ENCODE results near the gene NAP1L4.
A peak's percentile ranks its signal among the peaks of the same experiment; 100 is the strongest.

NAP1L4 gene

DNA sequence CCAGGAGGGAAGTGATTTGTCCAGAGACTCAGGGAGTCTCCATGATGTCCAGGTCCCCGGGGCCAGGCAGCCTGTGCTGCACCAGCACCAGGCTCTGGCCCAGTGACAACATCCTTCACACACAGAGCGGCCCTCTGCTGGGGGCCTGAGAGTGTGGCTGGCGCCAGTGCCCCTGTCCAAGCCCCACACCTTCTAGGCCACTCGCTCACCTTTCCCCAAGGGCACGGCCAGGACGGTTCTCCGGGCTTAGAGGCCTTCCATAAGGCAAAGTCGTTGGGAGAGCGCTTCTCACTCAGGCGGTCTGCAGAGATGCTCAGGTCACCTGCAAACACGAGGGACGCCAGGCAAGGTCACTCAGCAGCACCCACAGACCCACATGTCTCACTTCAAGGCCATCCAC, 27.9 kb upstream of the NAP1L4 start:
- Mint-ChIP-seq H3K27ac (no peak overlapping the region), H3K4me3 (no peak overlapping the region), H3K36me3 (ENCODE audit: insufficient read depth) (peaks cover 51% of the 10 kb centered on the region), H3K27me3 (no peaks in the 10 kb centered on the region), H3K4me1 (ENCODE audit: low read depth in 2 of 2) (peaks cover 16 to 18% of the 10 kb centered on the region in 2 donors), H3K9me3 (no peaks in the 10 kb centered on the region)
- ATAC-seq (replicated peaks) (no peak), DNase-seq (no peak)

DNA sequence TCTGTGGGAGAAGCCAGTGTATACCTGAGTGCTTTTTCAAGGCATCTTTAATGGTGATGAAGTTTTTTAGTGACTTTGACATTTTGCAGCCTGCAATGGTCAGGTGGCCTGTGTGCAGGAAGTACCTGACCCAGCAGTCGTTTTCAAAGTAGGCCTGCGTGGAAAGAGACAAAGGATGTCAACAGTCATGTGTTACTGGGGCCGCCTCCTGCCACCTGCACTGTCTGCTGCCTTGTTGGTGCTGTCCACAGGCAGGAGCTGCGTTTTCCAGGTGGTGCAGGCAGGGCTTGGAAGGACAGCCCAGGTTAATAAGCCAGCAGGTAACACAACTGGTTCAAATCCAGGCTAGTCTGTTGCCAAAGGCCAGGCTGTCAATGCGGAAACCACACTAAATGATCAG, 26.5 kb upstream of the NAP1L4 start:
- Mint-ChIP-seq H3K27ac (peak overlapping the region in 1 of 2 donors; percentile 57), H3K4me1 (ENCODE audit: low read depth in 2 of 2) (peaks cover 20 to 30% of the 10 kb centered on the region in 2 donors), H3K4me3 (no peak overlapping the region), H3K9me3 (no peaks in the 10 kb centered on the region), H3K36me3 (ENCODE audit: insufficient read depth) (peaks cover 58% of the 10 kb centered on the region), H3K27me3 (no peaks in the 10 kb centered on the region)
- ATAC-seq (replicated peaks) = no peak
- DNase-seq = no peak

DNA sequence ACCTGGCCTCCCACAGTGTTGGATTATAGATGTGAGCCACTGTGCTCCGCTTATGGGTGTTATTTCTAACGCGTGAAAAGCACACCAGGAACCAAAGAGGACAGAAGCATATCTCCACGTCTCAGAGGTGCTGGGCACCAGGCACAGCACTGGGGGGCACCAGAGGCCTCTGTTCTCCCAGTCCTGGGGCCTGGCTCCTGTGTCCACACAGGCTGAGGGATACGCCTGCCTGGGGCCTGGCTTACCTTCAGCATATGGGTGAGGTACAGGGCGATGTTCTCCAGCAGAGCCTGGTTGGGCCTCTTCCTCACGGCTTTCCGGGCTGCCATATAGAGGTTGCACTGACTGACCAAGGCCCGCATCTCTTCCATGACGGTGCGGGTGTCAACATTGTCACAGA, 24.7 kb upstream of the NAP1L4 start:
- Mint-ChIP-seq H3K27ac (no peak overlapping the region), H3K4me3 (no peak overlapping the region), H3K36me3 (ENCODE audit: insufficient read depth) (peaks cover 54% of the 10 kb centered on the region), H3K9me3 (no peaks in the 10 kb centered on the region), H3K4me1 (ENCODE audit: low read depth in 2 of 2) (peaks cover 11 to 29% of the 10 kb centered on the region in 2 donors), H3K27me3 (no peaks in the 10 kb centered on the region)
- ATAC-seq (replicated peaks) (no peak), DNase-seq (no peak)

DNA sequence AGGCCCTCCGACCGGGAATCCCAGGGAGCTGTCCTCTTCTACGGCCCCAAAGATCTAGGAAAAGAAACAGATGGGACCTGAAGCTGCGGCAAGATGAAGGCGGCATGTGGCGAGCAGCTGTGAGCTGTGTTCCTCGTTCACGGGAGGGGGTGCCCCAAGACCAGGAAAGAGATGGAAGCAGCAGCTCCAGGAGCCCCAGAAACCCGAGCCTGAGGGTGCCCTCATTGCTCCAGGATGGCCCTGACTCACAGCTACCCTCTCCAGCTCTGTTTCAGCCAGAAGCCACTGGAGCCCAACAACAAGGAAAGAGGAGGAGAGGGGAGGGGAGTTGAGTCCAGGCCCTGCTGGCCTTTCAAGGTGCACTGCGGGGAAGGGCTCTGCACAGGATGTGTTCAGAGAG, 23.7 kb upstream of the NAP1L4 start:
- H3K27ac Mint-ChIP-seq = peak overlapping the region; percentile 41 to 87
- DNase-seq = no peak
- peaks cover 64% of the 10 kb centered on the region for H3K36me3 Mint-ChIP-seq (ENCODE audit: insufficient read depth)
- peaks cover 11 to 29% of the 10 kb centered on the region in 2 donors for H3K4me1 Mint-ChIP-seq (ENCODE audit: low read depth in 2 of 2)
- no peak for ATAC-seq (replicated peaks)
- H3K9me3 Mint-ChIP-seq = no peaks in the 10 kb centered on the region
- no peak overlapping the region for H3K4me3 Mint-ChIP-seq
- no peaks in the 10 kb centered on the region for H3K27me3 Mint-ChIP-seq

DNA sequence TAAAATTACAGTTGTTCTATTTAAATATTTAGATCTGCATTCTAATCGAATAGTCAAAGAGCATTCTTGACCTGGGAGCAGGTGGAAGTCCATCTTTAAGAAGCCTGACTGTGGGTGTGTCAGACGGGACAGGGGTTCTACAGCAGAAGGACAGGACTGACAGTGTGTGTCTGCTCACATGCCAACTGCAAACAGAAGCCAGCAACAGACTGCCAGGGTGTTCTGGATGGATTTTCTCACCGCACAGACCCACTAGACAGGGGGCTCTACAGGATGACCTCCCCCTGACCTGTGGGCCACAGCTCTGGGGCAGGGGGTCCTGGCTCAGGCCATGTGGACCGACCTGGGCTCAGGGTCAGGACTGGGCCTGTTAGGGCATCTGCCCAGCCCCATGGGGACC, 22.8 kb upstream of the NAP1L4 start:
- H3K27ac Mint-ChIP-seq = peak overlapping the region in 1 of 2 donors; percentile 87

DNA sequence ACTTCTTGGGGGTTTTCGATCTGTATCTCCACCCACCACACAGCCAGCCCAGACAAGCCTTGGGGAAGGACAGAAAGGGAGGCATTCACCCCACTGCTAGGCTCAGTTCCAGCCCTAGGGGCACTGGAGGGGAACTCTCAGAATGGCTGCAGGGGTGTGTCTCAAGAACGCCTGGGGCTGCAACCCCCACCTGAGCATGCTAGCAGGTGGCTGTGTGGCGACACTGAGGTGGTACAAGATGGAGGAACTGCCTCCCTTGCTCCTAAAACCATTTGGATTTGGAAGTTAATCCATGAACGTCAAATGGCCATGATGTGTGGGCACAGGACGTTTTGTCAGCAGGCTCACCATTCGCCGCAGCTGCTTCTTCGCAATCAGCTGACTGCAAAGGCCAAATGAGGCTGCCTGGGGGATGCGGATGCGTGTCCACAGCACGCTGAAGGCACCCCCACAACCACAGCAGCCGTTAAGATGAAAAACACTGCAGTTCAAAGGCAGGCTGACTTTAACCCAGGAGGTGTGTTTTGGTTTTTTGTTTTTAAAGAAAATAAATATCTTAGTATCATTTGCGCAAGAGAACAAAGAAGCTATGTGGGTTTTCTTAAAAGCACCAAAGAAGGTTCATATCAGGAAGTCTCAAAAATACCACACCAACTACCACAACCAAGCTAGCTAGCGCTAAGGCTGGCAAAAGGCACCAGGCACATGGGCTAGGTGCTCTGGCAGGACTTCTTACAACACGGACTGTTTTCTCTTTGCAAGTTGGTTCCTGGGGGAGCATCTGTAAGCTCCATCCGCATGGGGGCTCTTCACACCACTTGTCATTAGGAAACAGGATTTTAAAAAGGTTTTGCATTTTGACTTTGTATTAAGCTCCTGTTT, 22.2 kb upstream of the NAP1L4 start:
- peaks cover 60% of the 10 kb centered on the region for H3K36me3 Mint-ChIP-seq (ENCODE audit: insufficient read depth)
- H3K4me1 Mint-ChIP-seq (ENCODE audit: low read depth in 2 of 2) = peaks cover 11 to 27% of the 10 kb centered on the region in 2 donors
- H3K9me3 Mint-ChIP-seq = no peaks in the 10 kb centered on the region
- DNase-seq = peak; percentile 67 to 68 (median 67)
- no peaks in the 10 kb centered on the region for H3K27me3 Mint-ChIP-seq
- peak; percentile 85 for ATAC-seq (replicated peaks)
- H3K4me3 Mint-ChIP-seq = peak overlapping the region; percentile 53 to 59
- H3K27ac Mint-ChIP-seq = peak overlapping the region; percentile 6 to 87

More for the DNA sequence above, 22.8 kb upstream of the NAP1L4 start:
- peaks cover 11 to 24% of the 10 kb centered on the region in 2 donors for H3K4me1 Mint-ChIP-seq (ENCODE audit: low read depth in 2 of 2)
- no peaks in the 10 kb centered on the region for H3K9me3 Mint-ChIP-seq
- H3K36me3 Mint-ChIP-seq (ENCODE audit: insufficient read depth) = peaks cover 62% of the 10 kb centered on the region
- H3K4me3 Mint-ChIP-seq = peak overlapping the region; percentile 53 to 59
- H3K27me3 Mint-ChIP-seq = no peaks in the 10 kb centered on the region
- ATAC-seq (replicated peaks) (no peak), DNase-seq (no peak)

DNA sequence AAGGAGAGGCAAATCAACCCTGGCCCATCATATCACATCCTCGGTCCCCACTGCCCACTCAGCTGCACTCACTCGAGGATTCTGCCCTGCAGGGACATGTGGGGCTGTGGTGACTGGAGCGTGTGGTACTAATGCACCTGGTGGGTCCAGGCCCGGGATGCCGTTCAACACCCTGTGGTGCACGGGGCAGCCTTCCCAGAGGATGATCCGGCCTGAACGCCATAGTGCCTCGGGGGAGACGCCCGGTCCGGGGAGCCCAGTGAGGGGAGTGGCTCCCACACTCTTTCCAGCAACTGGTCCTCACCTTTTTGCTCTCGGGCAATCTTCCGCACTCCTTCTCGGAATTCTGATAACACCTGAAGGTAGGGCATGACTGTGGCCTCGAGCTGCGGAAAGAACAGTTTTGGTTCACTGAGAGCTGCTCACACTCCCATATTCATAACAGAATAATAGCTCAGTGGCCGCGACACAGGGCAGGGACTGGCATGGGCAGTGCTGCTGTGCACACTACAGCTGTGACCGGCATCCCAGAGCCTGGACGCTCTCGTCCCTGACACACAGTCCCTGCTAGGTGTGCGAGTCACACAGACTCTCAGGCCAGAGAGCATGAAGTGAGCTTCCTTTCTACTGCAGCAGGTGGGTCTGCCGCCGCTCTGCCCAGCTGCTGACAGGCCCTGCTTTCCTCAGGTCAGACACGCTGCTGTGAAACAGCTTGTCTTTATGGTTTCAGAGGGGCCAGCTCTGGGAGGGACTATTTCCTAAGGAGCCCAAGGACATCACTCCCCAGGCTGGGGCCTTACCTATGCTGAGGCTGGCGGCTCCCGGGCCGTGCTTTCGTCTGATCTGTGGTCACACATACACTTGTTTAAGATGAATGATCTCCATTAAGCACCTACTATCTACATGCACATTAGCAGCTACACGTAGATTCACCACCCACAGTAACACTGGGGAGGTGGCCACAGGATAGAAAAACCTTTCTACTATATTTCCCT, 20.1 kb upstream of the NAP1L4 start:
- Mint-ChIP-seq H3K4me1 (ENCODE audit: low read depth in 2 of 2) (peaks cover 11 to 29% of the 10 kb centered on the region in 2 donors), H3K9me3 (no peaks in the 10 kb centered on the region), H3K27me3 (no peaks in the 10 kb centered on the region), H3K4me3 (no peak overlapping the region), H3K27ac (peak overlapping the region in 1 of 2 donors; percentile 51), H3K36me3 (ENCODE audit: insufficient read depth) (peaks cover 51% of the 10 kb centered on the region)
- DNase-seq (no peak), ATAC-seq (replicated peaks) (no peak)

DNA sequence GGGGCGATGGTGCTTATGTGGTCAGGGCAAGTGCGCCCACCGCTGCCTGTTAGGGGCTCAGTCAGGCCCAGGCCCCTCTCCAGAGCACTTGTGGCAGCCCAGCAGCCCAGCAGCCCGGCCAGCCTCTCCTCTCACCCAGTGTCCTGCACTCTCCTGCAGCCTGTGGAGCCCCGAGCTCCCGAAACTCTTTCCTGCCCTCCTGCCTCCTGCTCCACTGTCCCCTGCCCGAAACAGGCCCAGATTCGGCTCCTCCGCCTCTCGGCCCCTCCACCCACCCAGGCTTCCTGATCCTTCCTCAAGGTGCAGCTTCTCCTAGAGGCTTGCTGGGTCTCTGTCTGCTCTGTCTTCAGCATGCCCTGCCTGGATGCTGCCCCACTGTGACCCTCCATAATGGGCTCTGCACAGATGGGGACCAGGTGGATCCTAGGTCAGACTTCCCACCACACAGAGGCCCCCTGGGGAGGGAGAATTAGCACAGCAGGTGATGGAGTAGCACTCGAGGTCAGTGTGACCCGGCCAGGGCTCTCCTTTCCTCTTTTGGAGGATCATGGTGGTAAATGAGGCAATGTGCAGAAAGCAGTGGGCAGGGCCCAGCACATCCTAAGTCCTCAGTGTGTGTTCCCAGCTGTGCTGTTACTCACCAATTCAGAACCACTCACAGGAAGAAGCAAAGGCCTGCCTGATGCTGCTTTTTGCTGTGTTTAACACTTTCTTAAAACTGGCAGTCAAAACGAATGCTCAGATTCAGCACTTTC, 18.6 kb upstream of the NAP1L4 start:
- peaks cover 49% of the 10 kb centered on the region for H3K36me3 Mint-ChIP-seq (ENCODE audit: insufficient read depth)

DNA sequence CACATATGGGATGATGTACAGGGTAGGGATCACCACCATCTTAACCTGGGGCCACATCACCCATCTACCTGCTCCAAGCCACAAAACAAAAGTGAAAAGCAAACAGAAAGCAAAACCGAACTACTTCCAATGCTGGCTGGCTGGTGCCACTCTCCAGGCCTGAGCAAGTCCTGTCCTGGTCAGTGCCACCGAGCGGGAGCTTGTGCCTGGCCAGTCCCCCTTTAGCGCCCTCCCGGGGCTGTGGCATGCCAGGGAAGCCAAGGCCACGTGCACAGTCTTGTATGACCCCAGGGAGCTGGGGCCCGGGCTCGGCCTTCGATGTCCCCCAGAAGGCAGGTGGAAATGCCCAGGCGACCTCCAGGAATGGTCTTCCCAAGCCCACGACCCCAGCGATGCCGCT, 17.9 kb upstream of the NAP1L4 start:
- Mint-ChIP-seq H3K27ac (no peak overlapping the region), H3K4me3 (no peak overlapping the region), H3K27me3 (no peaks in the 10 kb centered on the region), H3K4me1 (ENCODE audit: low read depth in 2 of 2) (peaks cover 7 to 21% of the 10 kb centered on the region in 2 donors), H3K9me3 (no peaks in the 10 kb centered on the region), H3K36me3 (ENCODE audit: insufficient read depth) (peaks cover 54% of the 10 kb centered on the region)
- ATAC-seq (replicated peaks) (no peak), DNase-seq (no peak)

More for the DNA sequence above, 18.6 kb upstream of the NAP1L4 start:
- peak overlapping the region in 1 of 2 donors; percentile 46 for H3K27ac Mint-ChIP-seq
- DNase-seq = no peak
- no peaks in the 10 kb centered on the region for H3K9me3 Mint-ChIP-seq
- no peak overlapping the region for H3K4me3 Mint-ChIP-seq
- ATAC-seq (replicated peaks) = no peak
- no peaks in the 10 kb centered on the region for H3K27me3 Mint-ChIP-seq
- H3K4me1 Mint-ChIP-seq (ENCODE audit: low read depth in 2 of 2) = peaks cover 11 to 27% of the 10 kb centered on the region in 2 donors

DNA sequence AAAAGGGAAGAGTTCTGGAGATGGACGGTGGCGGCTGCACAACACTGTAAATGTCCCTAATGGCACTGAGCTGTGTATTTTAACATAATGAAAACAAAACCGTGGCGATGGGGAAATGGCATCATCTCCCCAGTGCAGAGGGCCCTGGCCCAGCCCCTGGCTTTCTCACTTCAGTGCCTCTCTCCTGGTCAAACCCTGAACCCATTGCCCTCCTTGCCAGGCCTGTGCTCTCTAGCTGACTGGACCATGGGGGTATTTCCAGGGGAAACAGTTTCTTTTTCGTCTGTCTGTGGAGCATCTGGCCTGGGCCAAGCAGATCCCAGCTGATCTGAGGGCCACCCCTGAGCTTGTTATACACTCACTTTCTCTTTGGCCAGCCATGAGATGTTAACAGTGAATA, 17.4 kb upstream of the NAP1L4 start:
- Mint-ChIP-seq H3K4me1 (ENCODE audit: low read depth in 2 of 2) (peaks cover 1 to 16% of the 10 kb centered on the region in 2 donors), H3K27ac (peak overlapping the region in 1 of 2 donors; percentile 11), H3K36me3 (ENCODE audit: insufficient read depth) (peaks cover 54% of the 10 kb centered on the region), H3K27me3 (no peaks in the 10 kb centered on the region), H3K9me3 (no peaks in the 10 kb centered on the region), H3K4me3 (no peak overlapping the region)
- ATAC-seq (replicated peaks) (no peak), DNase-seq (no peak)

DNA sequence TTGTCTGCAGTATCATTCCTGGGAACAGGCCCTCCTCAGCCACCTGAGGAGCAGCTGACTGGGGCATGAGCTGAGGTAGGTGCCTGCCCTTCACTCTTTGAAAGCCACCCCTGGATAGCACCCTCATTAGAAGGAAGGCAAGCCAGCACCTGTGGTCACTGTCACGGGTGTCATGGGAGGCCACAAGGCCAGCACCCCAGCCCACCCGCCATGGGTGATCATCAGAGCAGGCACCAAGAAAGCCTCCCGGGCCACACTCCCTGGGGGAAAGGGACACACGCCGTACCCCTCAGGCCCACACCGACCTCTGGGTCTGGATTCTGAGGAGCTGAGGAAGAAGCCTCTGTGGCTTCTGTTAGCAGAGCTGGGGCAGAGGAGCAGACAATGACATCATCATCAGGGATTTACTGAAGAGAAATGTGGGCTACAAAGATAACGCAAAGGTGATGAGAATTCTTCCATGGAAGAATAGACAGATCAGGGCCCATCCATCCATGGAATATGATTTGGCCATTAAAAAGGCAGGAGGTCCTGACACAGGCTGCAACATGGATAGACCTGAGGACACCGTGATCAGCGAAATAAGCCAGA, 16.7 kb upstream of the NAP1L4 start:
- no peaks in the 10 kb centered on the region for H3K27me3 Mint-ChIP-seq
- H3K4me3 Mint-ChIP-seq = no peak overlapping the region
- H3K4me1 Mint-ChIP-seq (ENCODE audit: low read depth in 2 of 2) = peaks cover 0 to 12% of the 10 kb centered on the region in 2 donors
- H3K27ac Mint-ChIP-seq = peak overlapping the region in 1 of 2 donors; percentile 11
- H3K9me3 Mint-ChIP-seq = no peaks in the 10 kb centered on the region
- ATAC-seq (replicated peaks) (no peak), DNase-seq (no peak)
- H3K36me3 Mint-ChIP-seq (ENCODE audit: insufficient read depth) = peaks cover 56% of the 10 kb centered on the region

DNA sequence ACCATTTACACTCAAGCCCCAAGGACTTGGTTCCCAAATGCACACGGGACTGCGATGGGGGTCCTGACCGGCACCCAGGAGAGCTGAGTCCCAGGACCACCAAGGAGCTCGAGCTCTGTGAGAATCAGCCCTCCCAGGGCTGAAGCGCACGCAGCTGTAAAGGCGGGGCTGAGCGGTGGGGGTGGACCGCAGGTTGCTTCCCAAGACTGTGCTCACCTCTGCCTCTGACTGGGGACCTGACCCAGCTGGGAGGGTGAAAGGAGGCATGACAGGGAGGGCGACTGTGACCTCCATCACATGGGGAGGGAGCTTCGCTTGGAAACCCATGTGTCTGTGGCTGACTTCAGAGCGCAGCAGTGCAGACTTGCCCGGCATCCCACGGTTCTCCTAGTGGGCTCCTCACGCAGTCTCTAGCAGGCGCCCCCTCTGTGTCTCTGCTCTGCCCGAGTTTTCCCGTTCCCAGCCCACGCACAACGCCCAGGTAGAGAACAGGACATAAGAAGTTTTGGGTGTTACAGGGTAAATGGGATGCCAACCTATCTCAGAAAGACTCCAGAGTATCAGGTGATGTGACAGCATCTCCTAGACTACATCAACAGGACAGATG, 15.4 kb upstream of the NAP1L4 start:
- Mint-ChIP-seq H3K4me3 (peak overlapping the region in 1 of 2 donors; percentile 51), H3K9me3 (no peaks in the 10 kb centered on the region), H3K4me1 (ENCODE audit: low read depth in 2 of 2) (peaks cover 0 to 9% of the 10 kb centered on the region in 2 donors), H3K36me3 (ENCODE audit: insufficient read depth) (peaks cover 62% of the 10 kb centered on the region), H3K27me3 (no peaks in the 10 kb centered on the region), H3K27ac (no peak overlapping the region)
- no peak for DNase-seq
- ATAC-seq (replicated peaks) = no peak
